Fibroblast of lung (primary cell): ENCODE results near the gene DNAJC17.

Source experiments
- CTCF ChIP-seq, 2 donors: IDR thresholded peaks in 1 of 2; conservative IDR thresholded peaks in 1 of 2; 1 replicate in 1 of 2; 2 replicates in 1 of 2; pipeline ENCODE4 v1.5.1; 2011 to 2012; ENCODE audit warnings: low read length in 2 of 2, control low read depth in 1 of 2, inconsistent platforms in 1 of 2, low read depth in 1 of 2, mild to moderate bottlenecking in 1 of 2
- EZH2 ChIP-seq: IDR thresholded peaks from 2 replicates; pipeline ENCODE4 v1.5.1; 2012; ENCODE audit warnings: low read length, control low read depth, mild to moderate bottlenecking; ENCODE audit errors: missing control alignments

GRCh38 chr15:40829115-40829514 lies 21.8 kb upstream of the DNAJC17 start:
- TF ChIP-seq CTCF (conservative IDR thresholded peaks at IDR 0.05 in 1 of 2, IDR thresholded peaks at IDR 0.05 in 1 of 2; ENCODE audit: low read depth in 1 of 2, low read length in 2 of 2) = no peak
- no peak for TF ChIP-seq EZH2
